ENCODE data around the gene CCNT2. TPM values are rescaled to one million over a fixed set of nuclear protein-coding genes. Genes with fewer than 3 reads are reported as not detected.
"Not testable (repeated sequence)": the region's sequence is repeated elsewhere in the genome, so short reads cannot be mapped to it uniquely, and the experiment has no call there.

CCNT2 gene
- total RNA-seq, 1 experiment from 2014 or later, result 31.9 TPM

GRCh38 chr2:134906726-134907125, 11.9 kb upstream of the CCNT2 start:
- DNase-seq (ENCODE audit: low read depth in 1 of 2, low spot score in 2 of 2), result no peak
- no peaks in the 10 kb centered on the region for H3K9me3 ChIP-seq (replicated peaks)
- no peak overlapping the region for H3K4me3 ChIP-seq
- no peaks in the 10 kb centered on the region; the same call in 1 of the 2 replicates for H3K27me3 ChIP-seq (replicated peaks)
- no peaks in the 10 kb centered on the region for H3K36me3 ChIP-seq
- no peaks in the 10 kb centered on the region for H3K4me1 ChIP-seq (replicated peaks)
- H3K27ac ChIP-seq, result no peak overlapping the region

GRCh38 chr2:134907441-134908116, 11.0 kb upstream of the CCNT2 start:
- not testable (repeated sequence) for DNase-seq (ENCODE audit: low read depth in 1 of 2, low spot score in 2 of 2); H3K27me3 ChIP-seq (replicated peaks); H3K9me3 ChIP-seq (replicated peaks); H3K36me3 ChIP-seq; H3K27ac ChIP-seq; H3K4me1 ChIP-seq (replicated peaks); H3K4me3 ChIP-seq

- H3K27ac ChIP-seq, result no peak overlapping the region
- H3K36me3 ChIP-seq, result no peaks in the 10 kb centered on the region
- H3K4me3 ChIP-seq, result no peak overlapping the region
- H3K27me3 ChIP-seq (replicated peaks), result no peaks in the 10 kb centered on the region
- no peaks in the 10 kb centered on the region for H3K4me1 ChIP-seq (replicated peaks)
- no peak for DNase-seq (ENCODE audit: low read depth in 1 of 2, low spot score in 2 of 2)
- H3K9me3 ChIP-seq (replicated peaks), result no peaks in the 10 kb centered on the region; the same call in 1 of the 2 replicates
Measured at GRCh38 chr2:134910763-134911399, 7.7 kb upstream of the CCNT2 start.

GRCh38 chr2:134911400-134911785, 7.2 kb upstream of the CCNT2 start:
- Histone ChIP-seq H3K4me3 (no peak overlapping the region), H3K27ac (no peak overlapping the region), H3K27me3 (replicated peaks) (no peaks in the 10 kb centered on the region), H3K9me3 (replicated peaks) (no peaks in the 10 kb centered on the region; the same call in 1 of the 2 replicates), H3K36me3 (no peaks in the 10 kb centered on the region), H3K4me1 (replicated peaks) (no peaks in the 10 kb centered on the region)
- no peak for DNase-seq (ENCODE audit: low read depth in 1 of 2, low spot score in 2 of 2)

- H3K36me3 ChIP-seq, result no peaks in the 10 kb centered on the region
- no peak for DNase-seq (ENCODE audit: low read depth in 1 of 2, low spot score in 2 of 2)
- H3K4me3 ChIP-seq, result no peak overlapping the region
- no peaks in the 10 kb centered on the region for H3K27me3 ChIP-seq (replicated peaks)
- H3K27ac ChIP-seq, result no peak overlapping the region
- peaks cover 3% of the 10 kb centered on the region for H3K4me1 ChIP-seq (replicated peaks)
- no peaks in the 10 kb centered on the region; the same call in 1 of the 2 replicates for H3K9me3 ChIP-seq (replicated peaks)
Measured at GRCh38 chr2:134912361-134912760, 6.3 kb upstream of the CCNT2 start.

- Histone ChIP-seq H3K27me3 (replicated peaks) (no peaks in the 10 kb centered on the region), H3K9me3 (replicated peaks) (no peaks in the 10 kb centered on the region; the same call in 1 of the 2 replicates), H3K36me3 (peaks cover 17% of the 10 kb centered on the region), H3K4me1 (replicated peaks) (peaks cover 8% of the 10 kb centered on the region), H3K4me3 (peak overlapping the region; percentile 90), H3K27ac (peak overlapping the region; percentile 67)
- DNase-seq (ENCODE audit: low read depth in 1 of 2, low spot score in 2 of 2), result no peak
Measured at GRCh38 chr2:134917360-134917865, 1.2 kb upstream of the CCNT2 start.

GRCh38 chr2:134917888-134918525, 615 bp upstream of the CCNT2 start:
- Histone ChIP-seq H3K4me1 (replicated peaks) (peaks cover 8% of the 10 kb centered on the region), H3K9me3 (replicated peaks) (no peaks in the 10 kb centered on the region), H3K4me3 (peak overlapping the region; percentile 90), H3K27ac (peak overlapping the region; percentile 67), H3K27me3 (replicated peaks) (no peaks in the 10 kb centered on the region), H3K36me3 (peaks cover 22% of the 10 kb centered on the region)
- peak in 1 of 2 experiments; percentile 92 for DNase-seq (ENCODE audit: low read depth in 1 of 2, low spot score in 2 of 2)

- H3K27me3 ChIP-seq (replicated peaks), result no peaks in the 10 kb centered on the region
- DNase-seq (ENCODE audit: low read depth in 1 of 2, low spot score in 2 of 2), result peak in 1 of 2 experiments; percentile 52
- peaks cover 8% of the 10 kb centered on the region for H3K4me1 ChIP-seq (replicated peaks)
- H3K27ac ChIP-seq, result peak overlapping the region; percentile 96
- H3K9me3 ChIP-seq (replicated peaks), result no peaks in the 10 kb centered on the region
- peaks cover 36% of the 10 kb centered on the region for H3K36me3 ChIP-seq
- peak overlapping the region; percentile 90 for H3K4me3 ChIP-seq
Measured at GRCh38 chr2:134919341-134920210, 954 bp downstream of the CCNT2 start.

- peaks cover 3% of the 10 kb centered on the region; the same call in 1 of the 2 replicates for H3K4me1 ChIP-seq (replicated peaks)
- H3K27me3 ChIP-seq (replicated peaks), result no peaks in the 10 kb centered on the region
- no peak for DNase-seq (ENCODE audit: low read depth in 1 of 2, low spot score in 2 of 2)
- no peak overlapping the region for H3K4me3 ChIP-seq
- H3K27ac ChIP-seq, result no peak overlapping the region
- H3K36me3 ChIP-seq, result peaks cover 49% of the 10 kb centered on the region
- H3K9me3 ChIP-seq (replicated peaks), result no peaks in the 10 kb centered on the region
Measured at GRCh38 chr2:134924912-134925311, 6.3 kb downstream of the CCNT2 start.

GRCh38 chr2:134926231-134926931, 7.8 kb downstream of the CCNT2 start:
- no peak overlapping the region for H3K27ac ChIP-seq
- H3K36me3 ChIP-seq, result peaks cover 52% of the 10 kb centered on the region
- no peak overlapping the region for H3K4me3 ChIP-seq
- H3K9me3 ChIP-seq (replicated peaks), result no peaks in the 10 kb centered on the region
- 0 out of 2 replicates have a peak, but pooled peaks cover 2% of the 10 kb centered on the region for H3K27me3 ChIP-seq (replicated peaks)
- H3K4me1 ChIP-seq (replicated peaks), result no peaks in the 10 kb centered on the region
- no peak for DNase-seq (ENCODE audit: low read depth in 1 of 2, low spot score in 2 of 2)

GRCh38 chr2:134927195-134927594, 8.6 kb downstream of the CCNT2 start:
- no peaks in the 10 kb centered on the region for H3K9me3 ChIP-seq (replicated peaks)
- no peak for DNase-seq (ENCODE audit: low read depth in 1 of 2, low spot score in 2 of 2)
- H3K36me3 ChIP-seq, result peaks cover 56% of the 10 kb centered on the region
- no peak overlapping the region for H3K27ac ChIP-seq
- no peak overlapping the region for H3K4me3 ChIP-seq
- 0 out of 2 replicates have a peak, but pooled peaks cover 2% of the 10 kb centered on the region for H3K27me3 ChIP-seq (replicated peaks)
- no peaks in the 10 kb centered on the region for H3K4me1 ChIP-seq (replicated peaks)

- no peak for DNase-seq (ENCODE audit: low read depth in 1 of 2, low spot score in 2 of 2)
- H3K4me3 ChIP-seq, result no peak overlapping the region
- no peak overlapping the region for H3K27ac ChIP-seq
- H3K9me3 ChIP-seq (replicated peaks), result no peaks in the 10 kb centered on the region
- no peaks in the 10 kb centered on the region for H3K4me1 ChIP-seq (replicated peaks)
- 0 out of 2 replicates have a peak, but pooled peaks cover 2% of the 10 kb centered on the region for H3K27me3 ChIP-seq (replicated peaks)
- H3K36me3 ChIP-seq, result peaks cover 61% of the 10 kb centered on the region
Measured at GRCh38 chr2:134932864-134933526, 14.4 kb downstream of the CCNT2 start.

Measured in SJSA1 (cell line).